Esophagus (tissue), 2 donors: Measurements from ENCODE around the gene DUSP28. TPM values are rescaled to one million over a fixed set of nuclear protein-coding genes. Genes with fewer than 3 reads are reported as not detected.

ENCODE experiments used
- H3K27ac ChIP-seq, 2 donors: one replicate each; pipeline ENCODE4 v1.5.1; 2013; ENCODE audit warnings: low read depth in 2 of 2, mild to moderate bottlenecking in 2 of 2, inconsistent platforms in 1 of 2, low read length in 1 of 2, moderate library complexity in 1 of 2
- H3K27me3 ChIP-seq, 2 donors: one replicate each; pipeline ENCODE4 v1.6.1; 2013; ENCODE audit warnings: low read length in 2 of 2, control low read depth in 1 of 2, mild to moderate bottlenecking in 1 of 2; ENCODE audit not compliant: insufficient read depth in 2 of 2, control insufficient read depth in 1 of 2
- H3K36me3 ChIP-seq, 2 donors: one replicate each; pipeline ENCODE4 v1.6.1; 2013; ENCODE audit warnings: low read length in 1 of 2; ENCODE audit not compliant: control insufficient read depth in 2 of 2, insufficient read depth in 2 of 2
- H3K4me1 ChIP-seq, 2 donors: one replicate each; pipeline ENCODE4 v1.6.1; 2013; ENCODE audit warnings: low read length in 1 of 2; ENCODE audit not compliant: control insufficient read depth in 2 of 2, insufficient read depth in 2 of 2
- H3K4me3 ChIP-seq, 2 donors: one replicate each; pipeline ENCODE4 v1.5.1; 2013; ENCODE audit warnings: low read length in 2 of 2, mild to moderate bottlenecking in 2 of 2, low read depth in 1 of 2, moderate library complexity in 1 of 2
- H3K9me3 ChIP-seq, 2 donors: one replicate each; pipeline ENCODE4 v1.6.1; 2013; ENCODE audit warnings: mild to moderate bottlenecking in 2 of 2, low read depth in 1 of 2, low read length in 1 of 2, moderate library complexity in 1 of 2; ENCODE audit not compliant: control insufficient read depth in 2 of 2, insufficient read depth in 1 of 2
- WGBS, 2 donors: extraction: QIAGEN DNeasy Blood & Tissue Kit; methylation state at CpG; one replicate each; pipeline ENCODE4 v1.1.7; 2013; 5-methylcytosine and 5-hydroxymethylcytosine counted together
- polyA plus RNA-seq, 2 donors: library from polyadenylated mRNA; stranded (reverse); fragments of 200-250 nt; gene quantifications; one replicate each; pipeline ENCODE4 v1.2.3, GENCODE V29; 2013
- donor health status: healthy with polysubstance abuse.
- donor health status: Bipolar disorder and iron deficiency.

Gene DUSP28
- polyA plus RNA-seq, 2 donors, result 3.5 to 3.8 TPM

DNA sequence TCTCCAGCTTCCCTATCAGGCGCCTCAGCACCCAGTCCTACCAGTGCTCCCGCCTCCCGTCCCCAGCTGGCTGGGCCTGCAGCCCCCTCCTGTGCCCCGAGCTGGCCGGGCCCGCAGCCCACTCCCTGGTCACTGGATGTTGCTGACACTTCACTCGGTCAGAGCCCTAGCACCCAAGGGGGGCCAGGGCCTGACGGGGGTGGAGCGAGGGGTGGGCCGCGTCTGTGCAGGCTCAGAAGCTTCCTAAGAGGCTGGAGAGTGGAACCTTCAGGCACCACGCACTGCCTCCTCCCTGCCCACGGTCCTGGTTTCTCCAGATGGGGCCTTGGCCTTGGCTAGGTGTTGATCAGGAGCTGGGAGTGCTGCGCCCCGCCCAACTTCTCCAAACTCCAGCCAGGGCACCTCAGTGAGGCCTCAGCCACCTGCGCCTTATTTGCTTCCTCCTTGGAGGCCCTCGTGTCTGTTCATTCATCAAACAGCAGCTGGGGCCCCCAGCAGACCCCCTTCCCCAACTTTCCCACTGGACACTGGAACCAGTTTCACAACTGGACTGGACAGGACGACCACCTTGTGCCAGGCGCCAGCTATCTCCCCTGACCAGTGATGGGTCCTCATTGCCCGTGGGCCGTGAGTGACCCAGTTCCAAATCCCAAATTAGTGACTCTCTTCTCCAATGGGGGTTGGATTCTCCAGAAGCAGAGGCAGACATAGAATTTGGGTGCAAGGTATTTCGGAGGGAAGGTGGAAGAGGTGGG, 43.1 kb downstream of the DUSP28 start:
- Histone ChIP-seq H3K27me3 (no peaks in the 10 kb centered on the region), H3K4me1 (peaks cover 2 to 9% of the 10 kb centered on the region in 2 donors), H3K9me3 (no peaks in the 10 kb centered on the region), H3K27ac (no peak overlapping the region), H3K36me3 (peaks cover 0 to 20% of the 10 kb centered on the region in 2 donors), H3K4me3 (no peak overlapping the region)
- 88 to 91% methylated on average over 22 of the region's 22 CpGs for WGBS, 2 donors

DNA sequence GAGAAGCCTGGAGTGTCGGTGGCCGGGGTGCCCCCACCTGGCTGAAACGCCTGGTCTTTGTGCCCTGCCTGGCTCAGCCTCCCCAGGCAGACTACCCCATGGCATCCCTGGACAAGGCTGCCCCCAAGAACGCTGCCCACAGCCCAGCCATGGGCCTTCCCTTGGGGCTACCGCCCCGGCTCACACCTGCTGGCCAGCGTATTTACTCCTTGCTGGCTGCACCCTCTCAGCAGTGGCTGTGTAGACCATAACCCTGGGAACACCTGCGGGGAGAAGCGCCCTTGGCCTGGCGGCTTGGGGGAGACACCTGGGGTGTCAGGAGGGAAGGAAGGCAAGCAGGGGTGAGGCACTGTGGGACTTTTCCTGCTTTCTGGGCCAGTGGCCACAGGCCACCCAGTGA, 43.7 kb downstream of the DUSP28 start:
- H3K27me3 ChIP-seq, result no peaks in the 10 kb centered on the region
- peaks cover 2 to 9% of the 10 kb centered on the region in 2 donors for H3K4me1 ChIP-seq
- H3K36me3 ChIP-seq, result peaks cover 0 to 14% of the 10 kb centered on the region in 2 donors
- WGBS, 2 donors, result 93 to 94% methylated on average over 10 of the region's 10 CpGs
- no peaks in the 10 kb centered on the region for H3K9me3 ChIP-seq
- no peak overlapping the region for H3K27ac ChIP-seq
- no peak overlapping the region for H3K4me3 ChIP-seq

DNA sequence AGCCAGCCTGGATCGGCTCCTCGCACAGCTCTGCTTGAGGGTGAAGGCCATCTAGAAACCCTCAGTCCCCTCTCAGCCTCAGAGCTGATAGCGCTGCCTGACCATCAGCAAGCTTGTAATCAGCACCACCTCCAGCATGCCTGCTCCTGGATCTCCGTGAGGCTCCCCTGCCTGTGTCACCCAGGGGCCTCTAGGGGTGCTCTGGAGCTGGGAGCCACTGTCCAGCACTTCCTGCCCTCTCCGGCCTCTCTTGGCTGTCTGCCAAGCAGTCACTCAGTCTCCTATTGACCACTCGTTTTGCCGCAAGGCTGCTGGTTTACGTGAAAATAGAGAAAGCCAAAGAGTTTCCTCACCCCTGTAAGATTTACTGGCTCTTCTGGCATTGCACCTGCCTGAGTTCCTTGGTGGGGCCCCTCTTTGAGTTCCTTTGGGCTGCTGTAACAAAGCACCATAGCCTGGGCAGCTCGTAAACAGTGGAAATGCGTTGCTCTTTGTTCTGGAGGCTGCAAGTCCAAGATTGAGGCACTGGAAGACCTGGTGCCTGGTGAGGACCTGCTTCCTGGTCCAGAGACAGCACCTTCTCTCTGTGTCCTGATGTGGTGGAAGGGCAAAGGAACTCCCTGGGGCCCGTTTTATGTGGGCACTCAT, 44.3 kb downstream of the DUSP28 start:
- Histone ChIP-seq H3K27ac (no peak overlapping the region), H3K4me1 (peaks cover 2 to 9% of the 10 kb centered on the region in 2 donors), H3K27me3 (no peaks in the 10 kb centered on the region), H3K4me3 (no peak overlapping the region), H3K36me3 (peaks cover 0 to 9% of the 10 kb centered on the region in 2 donors), H3K9me3 (no peaks in the 10 kb centered on the region)
- 38 to 52% methylated on average over 11 of the region's 11 CpGs for WGBS, 2 donors

DNA sequence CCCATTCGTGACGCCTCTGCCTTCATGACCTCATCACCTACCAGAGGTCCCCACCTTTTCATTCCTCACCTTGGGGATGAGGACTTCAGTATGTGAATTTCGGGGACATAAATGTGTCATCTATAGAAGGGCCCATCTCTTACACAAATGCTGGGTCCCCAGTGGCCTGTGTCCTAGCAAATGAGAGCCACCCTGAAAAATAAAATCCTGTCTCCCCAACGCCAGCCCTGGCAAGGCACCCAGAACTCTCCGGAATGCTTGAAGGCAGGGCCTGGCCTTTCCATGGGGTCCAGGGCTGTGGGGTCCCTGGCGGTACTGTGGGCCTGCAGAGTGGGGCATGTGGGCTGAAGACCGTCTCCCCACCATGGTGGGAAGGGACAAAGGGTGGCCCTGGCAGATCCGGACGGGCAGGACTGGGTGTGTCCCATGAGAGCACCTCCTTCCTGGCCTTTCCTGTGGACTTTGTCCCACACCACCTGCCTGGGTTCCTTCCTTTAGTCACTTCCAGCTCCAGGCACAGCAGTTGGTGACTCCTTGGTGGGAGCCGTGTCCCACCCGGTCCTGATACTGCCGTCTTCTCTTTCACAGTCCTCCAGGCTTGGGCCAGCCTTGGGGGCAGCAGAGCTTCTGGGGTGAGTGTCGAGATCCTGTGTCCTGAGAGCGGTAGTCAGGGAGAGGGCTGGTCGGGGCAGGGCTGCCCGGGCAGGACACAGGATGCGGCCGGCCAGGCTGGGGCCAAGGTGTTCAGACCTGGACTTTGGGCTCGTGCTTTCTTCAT, 45.0 kb downstream of the DUSP28 start:
- no peaks in the 10 kb centered on the region for H3K27me3 ChIP-seq
- no peak overlapping the region for H3K27ac ChIP-seq
- H3K4me3 ChIP-seq, result no peak overlapping the region
- peaks cover 2 to 9% of the 10 kb centered on the region in 2 donors for H3K4me1 ChIP-seq
- H3K9me3 ChIP-seq, result no peaks in the 10 kb centered on the region
- WGBS, 2 donors, result 73 to 82% methylated on average over 19 of the region's 19 CpGs
- peaks cover 0 to 8% of the 10 kb centered on the region in 2 donors for H3K36me3 ChIP-seq

DNA sequence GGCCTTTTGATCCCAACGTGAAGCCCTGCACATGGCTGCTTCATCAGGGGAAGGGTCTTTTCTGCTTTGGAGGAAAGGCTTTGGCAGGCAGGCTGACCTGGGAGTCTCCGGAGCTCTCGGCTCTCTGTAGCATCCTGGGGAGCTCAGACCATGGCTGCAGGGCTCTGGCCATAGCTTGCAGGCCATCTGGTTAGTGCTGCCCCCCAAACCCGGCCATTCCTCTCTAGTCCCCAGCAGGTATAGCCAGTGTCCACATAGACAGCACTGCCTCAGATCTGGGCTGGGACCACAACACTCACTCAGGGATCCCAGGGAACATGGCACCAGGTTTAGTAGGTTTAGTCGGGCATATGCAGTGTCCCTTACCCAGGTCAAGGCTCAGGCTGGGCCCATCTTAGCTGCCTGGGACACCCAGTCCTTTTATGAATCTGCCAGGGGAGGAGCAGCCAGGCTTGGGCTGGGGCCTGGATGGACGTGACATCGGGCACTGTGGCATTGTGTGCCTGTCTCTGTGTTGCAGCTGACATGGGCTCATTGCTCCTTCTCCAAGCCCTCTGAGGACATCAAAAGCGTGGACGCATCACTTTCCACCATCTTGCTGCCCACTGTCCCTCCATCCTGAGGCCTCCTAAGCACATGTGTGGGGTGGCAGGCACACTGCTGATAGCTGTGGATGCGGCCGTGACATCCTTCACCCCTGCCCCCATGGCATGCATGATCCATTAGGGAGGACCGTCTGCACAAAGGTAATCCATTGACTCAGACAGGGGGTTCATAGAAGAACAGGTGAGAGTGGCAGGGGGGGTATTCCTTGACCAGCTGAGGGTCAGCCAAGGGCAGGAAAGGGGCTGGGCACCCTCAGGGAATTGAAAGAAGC, 45.9 kb downstream of the DUSP28 start:
- H3K27me3 ChIP-seq, result no peaks in the 10 kb centered on the region
- H3K27ac ChIP-seq, result no peak overlapping the region
- H3K4me3 ChIP-seq, result no peak overlapping the region
- peaks cover 2 to 8% of the 10 kb centered on the region in 2 donors for H3K4me1 ChIP-seq
- peaks cover 0 to 8% of the 10 kb centered on the region in 2 donors for H3K36me3 ChIP-seq
- WGBS, 2 donors, result 76 to 88% methylated on average over 12 of the region's 12 CpGs
- no peaks in the 10 kb centered on the region for H3K9me3 ChIP-seq

DNA sequence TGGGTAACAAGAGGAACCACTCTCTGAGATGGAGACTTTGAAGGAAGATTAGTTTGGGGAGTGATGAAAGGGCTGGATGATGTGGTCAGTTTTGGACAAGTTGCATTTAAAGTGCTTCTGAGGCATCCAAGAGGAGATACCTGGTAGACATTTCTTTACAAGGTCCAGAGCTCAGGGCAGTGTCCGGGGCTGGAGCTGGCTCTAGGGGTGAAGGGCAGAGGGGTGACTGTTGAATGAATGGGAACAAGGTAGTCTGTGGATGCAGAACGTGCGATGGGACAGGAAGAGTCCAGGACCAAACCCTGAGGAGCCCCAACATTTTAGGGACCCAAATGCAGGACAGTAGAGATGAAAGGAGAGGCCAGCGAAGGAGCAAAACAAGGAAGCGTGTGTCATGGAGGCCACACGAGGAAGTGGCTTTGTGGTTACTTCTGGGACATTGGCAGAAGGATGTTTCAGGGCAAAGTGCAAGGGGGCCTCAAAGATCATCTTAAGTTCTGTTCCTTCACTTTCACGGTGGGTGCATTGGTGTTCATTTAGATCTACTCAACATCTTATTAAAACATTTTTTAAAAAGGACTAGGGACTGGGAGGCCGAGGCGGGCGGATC, 51.5 kb downstream of the DUSP28 start:
- 84 to 88% methylated on average over 10 of the region's 10 CpGs for WGBS, 2 donors
- Histone ChIP-seq H3K9me3 (no peaks in the 10 kb centered on the region), H3K4me1 (peaks cover 2% of the 10 kb centered on the region in 2 donors), H3K27me3 (no peaks in the 10 kb centered on the region), H3K36me3 (no peaks in the 10 kb centered on the region), H3K27ac (no peak overlapping the region), H3K4me3 (no peak overlapping the region)

Other genes with a start within 250 kb of the DUSP28 start
- gene GPC1, start 124.7 kb upstream of the DUSP28 start, polyA plus RNA-seq, result 10 to 100 TPM; 57.9 to 82.0 TPM
- gene ANKMY1, start 2.4 kb upstream of the DUSP28 start, polyA plus RNA-seq, result 10 to 100 TPM in 1 of 2 donors, 1 to 10 TPM in 1; 4.8 to 16.2 TPM
- gene RNPEPL1, start 8.1 kb downstream of the DUSP28 start, polyA plus RNA-seq, result 100 to 1,000 TPM in 1 of 2 donors, 10 to 100 TPM in 1; 65.9 to 160 TPM
- gene CAPN10, start 26.4 kb downstream of the DUSP28 start, polyA plus RNA-seq, result 10 to 100 TPM; 17.5 to 28.4 TPM
- gene GPR35, start 65.1 kb downstream of the DUSP28 start, polyA plus RNA-seq, result 1 to 10 TPM; 2.1 to 3.1 TPM
- not detected for gene AQP12B, start 122.5 kb downstream of the DUSP28 start, polyA plus RNA-seq
- not detected for gene AQP12A, start 131.5 kb downstream of the DUSP28 start, polyA plus RNA-seq